A673 (cell line): Measurements from ENCODE around the gene TOGARAM1. TPM values are rescaled to one million over a fixed set of nuclear protein-coding genes. Genes with fewer than 3 reads are reported as not detected.

ENCODE experiments used
- BruUV-seq: library from RNA; stranded (reverse); fragments of 400-500 nt; replicated peaks from 2 replicates; lab custom pipeline; 2021; lab: Mats Ljungman, UMichigan
- CTCF ChIA-PET: fragments of 300-600 bp; sonication (Branson Sonifier 250); formaldehyde crosslinking; loops from one replicate; lab custom pipeline; 2022; ENCODE audit warnings: antibody characterized with exemption; lab: Charles Lee
- POLR2A ChIA-PET: fragments of 300-600 bp; sonication (Branson Sonifier 250); formaldehyde crosslinking; loops from one replicate; lab custom pipeline; 2022; ENCODE audit warnings: antibody characterized with exemption; ENCODE audit not compliant: low non-redundant PET; lab: Charles Lee
- DNase-seq: peaks from one replicate; pipeline ENCODE4 v3.0.0-alpha.2; 2015; ENCODE audit warnings: low spot score
- H3K27ac ChIP-seq: fragments of 200-600 bp; sonication (generic); 2 replicates; pipeline ENCODE4 v1.5.1; 2016; ENCODE audit warnings: mixed run types, low read depth, mild to moderate bottlenecking, mixed read lengths, antibody characterized with exemption, low read length; ENCODE audit not compliant: poor library complexity, severe bottlenecking
- H3K27me3 ChIP-seq: fragments of 200-600 bp; sonication (generic); replicated peaks from 2 replicates; pipeline ENCODE4 v1.6.1; 2017; ENCODE audit warnings: mixed run types, low read depth, mild to moderate bottlenecking, mixed read lengths, antibody characterized with exemption, low read length; ENCODE audit not compliant: insufficient read depth, poor library complexity
- H3K36me3 ChIP-seq: fragments of 200-600 bp; sonication (generic); 2 replicates; pipeline ENCODE4 v1.6.1; 2016; ENCODE audit warnings: mixed run types, mild to moderate bottlenecking, mixed read lengths, antibody characterized with exemption, low read length; ENCODE audit not compliant: insufficient read depth, poor library complexity, severe bottlenecking
- H3K4me1 ChIP-seq: fragments of 200-600 bp; sonication (generic); 2 replicates; pipeline ENCODE4 v1.6.1; 2017; ENCODE audit warnings: mixed run types, mild to moderate bottlenecking, mixed read lengths, antibody characterized with exemption, low read length; ENCODE audit not compliant: insufficient read depth, poor library complexity, severe bottlenecking
- H3K4me3 ChIP-seq: fragments of 200-600 bp; sonication (generic); 2 replicates; pipeline ENCODE4 v1.5.1; 2016; ENCODE audit warnings: low read depth, mixed run types, mild to moderate bottlenecking, mixed read lengths, low read length; ENCODE audit not compliant: poor library complexity, severe bottlenecking
- H3K9me3 ChIP-seq: fragments of 200-600 bp; sonication (generic); 2 replicates; pipeline ENCODE4 v1.6.1; 2016; ENCODE audit warnings: mixed run types, low read depth, mild to moderate bottlenecking, mixed read lengths, antibody characterized with exemption, low read length; ENCODE audit not compliant: poor library complexity, severe bottlenecking
- EZH2 ChIP-seq: fragments of 200-600 bp; sonication (generic); IDR thresholded peaks from 2 replicates; pipeline ENCODE4 v1.6.1; 2017; ENCODE audit warnings: borderline replicate concordance, low read depth, mild to moderate bottlenecking, mixed read lengths, antibody characterized with exemption, low read length; ENCODE audit not compliant: poor library complexity, severe bottlenecking
- intact Hi-C: fragments of 100-400 bp; cut with micrococcal nuclease; formaldehyde crosslinking; loops from one replicate; pipeline ENCODE4 v1.10.0; 2022; ENCODE audit not compliant: unreplicated experiment
- total RNA-seq: library from RNA; stranded (reverse); gene quantifications from 2 replicates; pipeline ENCODE4 v1.2.3, GENCODE V29; 2021
- TF ChIP-seq, protein P1 (sequence below): fragments of 300-800, 200-600 bp; sonication (generic); conservative IDR thresholded peaks from 2 replicates; pipeline ENCODE4 v1.5.1; 2017; ENCODE audit warnings: low read depth, mild to moderate bottlenecking, antibody characterized with exemption, low read length, moderate library complexity, mixed read lengths

Gene TOGARAM1
- total RNA-seq, 1 experiment from 2014 or later: 18.5 TPM

- Histone ChIP-seq H3K9me3 (no peaks in the 10 kb centered on the region), H3K4me3 (no peak overlapping the region), H3K27ac (no peak overlapping the region), H3K27me3 (no peaks in the 10 kb centered on the region), H3K36me3 (peaks cover 4% of the 10 kb centered on the region), H3K4me1 (peaks cover 36% of the 10 kb centered on the region)
- TF ChIP-seq EZH2: no peak
- TF ChIP-seq, protein P1, sequence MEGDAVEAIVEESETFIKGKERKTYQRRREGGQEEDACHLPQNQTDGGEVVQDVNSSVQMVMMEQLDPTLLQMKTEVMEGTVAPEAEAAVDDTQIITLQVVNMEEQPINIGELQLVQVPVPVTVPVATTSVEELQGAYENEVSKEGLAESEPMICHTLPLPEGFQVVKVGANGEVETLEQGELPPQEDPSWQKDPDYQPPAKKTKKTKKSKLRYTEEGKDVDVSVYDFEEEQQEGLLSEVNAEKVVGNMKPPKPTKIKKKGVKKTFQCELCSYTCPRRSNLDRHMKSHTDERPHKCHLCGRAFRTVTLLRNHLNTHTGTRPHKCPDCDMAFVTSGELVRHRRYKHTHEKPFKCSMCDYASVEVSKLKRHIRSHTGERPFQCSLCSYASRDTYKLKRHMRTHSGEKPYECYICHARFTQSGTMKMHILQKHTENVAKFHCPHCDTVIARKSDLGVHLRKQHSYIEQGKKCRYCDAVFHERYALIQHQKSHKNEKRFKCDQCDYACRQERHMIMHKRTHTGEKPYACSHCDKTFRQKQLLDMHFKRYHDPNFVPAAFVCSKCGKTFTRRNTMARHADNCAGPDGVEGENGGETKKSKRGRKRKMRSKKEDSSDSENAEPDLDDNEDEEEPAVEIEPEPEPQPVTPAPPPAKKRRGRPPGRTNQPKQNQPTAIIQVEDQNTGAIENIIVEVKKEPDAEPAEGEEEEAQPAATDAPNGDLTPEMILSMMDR: no peak
- no TSS peak for BruUV-seq
- no peak for DNase-seq
- CTCF ChIA-PET: no interaction called here
- POLR2A ChIA-PET: no interaction called here
- intact Hi-C loops: no loop called here
Observed at GRCh38 chr14:44979740-44980356, 17.9 kb downstream of the TOGARAM1 start.

- intact Hi-C loops: no loop called here
- H3K9me3 ChIP-seq: no peaks in the 10 kb centered on the region
- BruUV-seq: no TSS peak
- peaks cover 36% of the 10 kb centered on the region for H3K4me1 ChIP-seq
- ChIA-PET POLR2A (no interaction called here), CTCF (no interaction called here)
- peak overlapping the region; percentile 35 for H3K27ac ChIP-seq
- TF ChIP-seq EZH2: no peak
- TF ChIP-seq, protein P1: no peak
- H3K4me3 ChIP-seq: no peak overlapping the region
- no peaks in the 10 kb centered on the region for H3K27me3 ChIP-seq
- no peaks in the 10 kb centered on the region for H3K36me3 ChIP-seq
- DNase-seq: peak; percentile 52
Observed at GRCh38 chr14:44981198-44981597, 19.2 kb downstream of the TOGARAM1 start.

DNA sequence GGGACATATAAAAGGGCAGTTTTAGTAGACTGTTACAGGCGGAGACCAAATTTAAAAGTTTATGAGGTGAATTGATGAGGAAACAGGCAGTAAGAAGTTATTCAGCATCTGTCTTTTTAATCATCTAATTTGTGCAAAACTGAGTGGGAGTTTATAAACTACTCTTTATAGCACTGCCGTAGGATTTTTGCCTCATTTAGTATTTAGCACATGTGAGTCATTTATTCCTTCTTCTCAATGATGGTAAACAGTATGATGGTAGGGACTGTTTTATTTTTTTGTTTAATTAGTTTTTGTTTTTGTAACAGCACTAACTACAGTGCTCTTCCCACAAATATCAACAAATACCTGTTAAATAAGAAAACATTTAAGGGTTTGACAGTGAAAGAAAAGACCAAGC, 20.6 kb downstream of the TOGARAM1 start:
- H3K36me3 ChIP-seq: no peaks in the 10 kb centered on the region
- peaks cover 36% of the 10 kb centered on the region for H3K4me1 ChIP-seq
- POLR2A ChIA-PET: no interaction called here
- DNase-seq: no peak
- H3K27ac ChIP-seq: peak overlapping the region; percentile 32
- intact Hi-C loops: no loop called here
- CTCF ChIA-PET: no interaction called here
- no TSS peak for BruUV-seq
- no peak overlapping the region for H3K4me3 ChIP-seq
- no peak for TF ChIP-seq EZH2
- TF ChIP-seq, protein P1: no peak
- H3K9me3 ChIP-seq: no peaks in the 10 kb centered on the region
- H3K27me3 ChIP-seq: no peaks in the 10 kb centered on the region
